GM12878 (cell line): ENCODE data around the gene SHANK1.

Experiments used
- CBFB ChIP-seq: IDR thresholded peaks from 2 replicates; pipeline ENCODE4 v1.6.1; 2016; ENCODE audit warnings: antibody characterized with exemption, low read depth
- CEBPB ChIP-seq, 2 experiments: fragments of 150-350 bp in 1 of 2; IDR thresholded peaks; 2 replicates each; pipeline ENCODE4 v1.6.1; 2012 to 2014; ENCODE audit warnings: low read depth in 2 of 2, low read length in 2 of 2, borderline replicate concordance in 1 of 2, inconsistent platforms in 1 of 2
- CTCF ChIP-seq, 3 experiments: IDR thresholded peaks in 2 of 3; conservative IDR thresholded peaks in 1 of 3; 2 replicates each; pipeline ENCODE4 v1.5.1; 2011; ENCODE audit warnings: low read depth in 3 of 3, low read length in 3 of 3, mild to moderate bottlenecking in 3 of 3, control low read depth in 2 of 3, moderate library complexity in 2 of 3, inconsistent platforms in 1 of 3, mixed read lengths in 1 of 3; ENCODE audit not compliant: control insufficient read depth in 2 of 3, insufficient read depth in 1 of 3; ENCODE audit errors: extremely low read depth in 1 of 3
- ELK1 ChIP-seq: IDR thresholded peaks from 2 replicates; pipeline ENCODE4 v1.6.1; 2012; ENCODE audit warnings: low read depth, low read length, improper control_type of control experiment
- EP300 ChIP-seq, 2 experiments: fragments of 150-350 bp in 1 of 2; IDR thresholded peaks; 2 replicates each; pipeline ENCODE4 v1.6.1; 2011 to 2012; ENCODE audit warnings: low read depth in 2 of 2, low read length in 2 of 2, borderline replicate concordance in 1 of 2, improper control_type of control experiment in 1 of 2, inconsistent platforms in 1 of 2; ENCODE audit not compliant: control insufficient read depth in 1 of 2

GRCh38 chr19:50728084-50728737, 8.6 kb upstream of the SHANK1 start:
- TF ChIP-seq ELK1 (no peak), CBFB (no peak), EP300 (IDR thresholded peaks at IDR 0.05; ENCODE audit: borderline replicate concordance in 1 of 2, control insufficient read depth in 1 of 2, low read depth in 2 of 2, low read length in 2 of 2) (no peak), CEBPB (IDR thresholded peaks at IDR 0.05; ENCODE audit: borderline replicate concordance in 1 of 2, low read depth in 2 of 2, low read length in 2 of 2) (no peak), CTCF (IDR thresholded peaks at IDR 0.05 in 2 of 3, conservative IDR thresholded peaks at IDR 0.05 in 1 of 3; ENCODE audit: control insufficient read depth in 2 of 3, extremely low read depth in 1 of 3, insufficient read depth in 1 of 3, low read depth in 3 of 3, low read length in 3 of 3) (no peak)
